ENCODE data around the gene SEC22B.
"Not testable (repeated sequence)": the region's sequence is repeated elsewhere in the genome, so short reads cannot be mapped to it uniquely, and the experiment has no call there.

- TF ChIP-seq EZH2phosphoT487 (IDR thresholded peaks at IDR 0.05; ENCODE audit: low read depth, severe bottlenecking, unreplicated experiment); CTCF (IDR thresholded peaks at IDR 0.05; ENCODE audit: poor library complexity); EZH2 (IDR thresholded peaks at IDR 0.05; ENCODE audit: borderline replicate concordance): not testable (repeated sequence)
These were observed 17.8 kb downstream of the SEC22B start for GRCh38 chr1:120158495-120158894.
